Measurements from ENCODE around the gene PSMB7. TPM values are rescaled to one million over a fixed set of nuclear protein-coding genes. Genes with fewer than 3 reads are reported as not detected.

The PSMB7 gene
- total and polyA plus RNA-seq, 2 of the 8 experiments (the other 6 are each of a cell fraction or from before 2014, with no cell fraction given), result 222 to 357 TPM

DNA sequence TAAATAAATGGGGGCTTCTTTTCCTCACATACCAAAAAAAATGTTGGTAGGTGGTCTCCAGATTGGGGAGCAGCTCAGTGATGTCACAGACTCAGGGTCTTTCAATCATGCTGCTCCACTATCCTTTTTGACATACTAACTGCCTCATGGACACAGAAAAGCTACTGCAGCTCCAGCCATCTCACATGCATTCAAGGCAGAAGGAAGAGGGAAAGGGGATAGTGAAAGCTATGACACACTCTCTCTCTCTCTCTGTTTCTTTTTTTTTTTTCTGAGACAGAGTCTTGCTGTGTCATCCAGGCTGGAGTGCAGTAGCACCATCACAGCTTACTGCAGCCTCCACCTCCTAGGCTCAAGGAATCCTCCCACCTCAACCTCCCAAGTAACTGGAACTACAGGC lies 27.1 kb upstream of the PSMB7 start:
- no peak overlapping the region for H3K27ac ChIP-seq (ENCODE audit: low read depth, low read length)
- no peaks in the 10 kb centered on the region; a peak in 1 of 7 replicates for H3K27me3 ChIP-seq (replicated peaks in 1 of 4; ENCODE audit: control insufficient read depth in 3 of 4, extremely low read depth in 1 of 4, insufficient read depth in 3 of 4, low read length in 3 of 4)
- H4K8ac ChIP-seq (ENCODE audit: extremely low read depth, insufficient read depth, low read length), result no peak overlapping the region
- no peak overlapping the region for H3K56ac ChIP-seq (replicated peaks; ENCODE audit: insufficient read length, low read depth, low read length)
- ChIA-PET CTCF (ENCODE audit: partially characterized antibody) (interaction anchor here (1.2 to 9.8 kb wide), 3 partner anchors 13 to 90 kb away, joined by 3 to 87 read pairs (median 6); no protein-coding TSS in a partner anchor), POLR2A (ENCODE audit: partially characterized antibody) (no interaction called here)
- no peaks in the 10 kb centered on the region for H3K36me3 ChIP-seq (ENCODE audit: control insufficient read depth in 2 of 4, insufficient read depth in 4 of 4, low read length in 3 of 4)
- H3K14ac ChIP-seq (ENCODE audit: insufficient read length), result no peak overlapping the region
- H2AK5ac ChIP-seq (ENCODE audit: low read depth, low read length), result no peak overlapping the region
- no peak overlapping the region for H2BK5ac ChIP-seq (ENCODE audit: low read depth, low read length)
- no peak overlapping the region for H3K23ac ChIP-seq (ENCODE audit: insufficient read length)
- no peak for TF ChIP-seq CHD1 (IDR thresholded peaks at IDR 0.05; ENCODE audit: low read depth, low read length)
- TF ChIP-seq KDM1A (IDR thresholded peaks at IDR 0.05; ENCODE audit: borderline replicate concordance, low read length), result peak; percentile 24; the same call in 1 of the 2 replicates
- no peak for TF ChIP-seq ZNF274 (IDR thresholded peaks at IDR 0.05; ENCODE audit: borderline replicate concordance, extremely low read depth, low read length)
- no peak for TF ChIP-seq BCL11A (IDR thresholded peaks at IDR 0.05; ENCODE audit: low read depth in 2 of 2, low read length in 2 of 2)
- no peak for TF ChIP-seq FOSL1 (IDR thresholded peaks at IDR 0.05; ENCODE audit: insufficient read depth, low read depth, low read length)
- TF ChIP-seq RNF2 (IDR thresholded peaks at IDR 0.05; ENCODE audit: borderline replicate concordance, low read depth, low read length, missing control alignments, poor library complexity, severe bottlenecking), result no peak
- no peak for FAIRE-seq
- no peaks in the 10 kb centered on the region for H4K20me1 ChIP-seq (replicated peaks in 1 of 2; ENCODE audit: control insufficient read depth in 1 of 2, insufficient read depth in 2 of 2, low read length in 2 of 2)
- no peaks in the 10 kb centered on the region for H3K23me2 ChIP-seq (ENCODE audit: low read depth, low read length)
- H3K4me1 ChIP-seq (replicated peaks in 1 of 4; ENCODE audit: control insufficient read depth in 3 of 4, insufficient read depth in 4 of 4, low read length in 3 of 4), result peaks cover 0 to 4% (median 0%) of the 10 kb centered on the region in 4 experiments; a peak in 1 of 7 replicates
- no peak overlapping the region for H2BK12ac ChIP-seq (ENCODE audit: low read depth, low read length)
- no peak overlapping the region for H3K18ac ChIP-seq (ENCODE audit: extremely low read depth, low read length)
- no peak overlapping the region for H3K4ac ChIP-seq (replicated peaks; ENCODE audit: insufficient read length, low read depth, low read length)
- no peak overlapping the region for H3K4me2 ChIP-seq (ENCODE audit: insufficient read depth in 1 of 2, low read depth in 2 of 2, low read length in 2 of 2)
- H3K79me1 ChIP-seq (ENCODE audit: low read depth, low read length), result no peaks in the 10 kb centered on the region
- no peak overlapping the region for H2BK120ac ChIP-seq (replicated peaks; ENCODE audit: low read depth, low read length)
- no peak overlapping the region for H3K9ac ChIP-seq (replicated peaks in 1 of 4; ENCODE audit: extremely low read depth in 1 of 4, low read depth in 3 of 4, low read length in 3 of 4)
- H3K79me2 ChIP-seq (ENCODE audit: control insufficient read depth in 1 of 2, insufficient read depth in 2 of 2, low read length in 2 of 2), result no peaks in the 10 kb centered on the region
- DNase-seq (ENCODE audit: low read depth in 1 of 2, low spot score in 2 of 2), result no peak
- H4K5ac ChIP-seq (ENCODE audit: insufficient read length, low read depth, low read length), result no peak overlapping the region
- no peak overlapping the region for H2BK15ac ChIP-seq (ENCODE audit: low read length)
- H4K91ac ChIP-seq (replicated peaks; ENCODE audit: insufficient read length, low read length), result no peak overlapping the region
- no peak overlapping the region for H2AFZ ChIP-seq (ENCODE audit: low read length)
- no peak overlapping the region for H2BK20ac ChIP-seq (ENCODE audit: low read length)
- no peaks in the 10 kb centered on the region for H3K9me3 ChIP-seq (ENCODE audit: insufficient read depth in 2 of 2, low read depth in 1 of 2, low read length in 1 of 2)
- no peak overlapping the region for H3K4me3 ChIP-seq (ENCODE audit: extremely low read depth in 1 of 4, insufficient read depth in 2 of 4, low read depth in 3 of 4, low read length in 4 of 4)

Measured in H1 (cell line).